HCT116 (cell line): ENCODE measurements around the gene NR6A1. TPM values are rescaled to one million over a fixed set of nuclear protein-coding genes. Genes with fewer than 3 reads are reported as not detected.
A peak's percentile ranks its signal among the peaks of the same experiment; 100 is the strongest.

Experiments
- ATAC-seq: fragments of 200-7000 bp; cut with Tn5 transposase; 2 replicates; pipeline ENCODE4 v1.9.1; 2020; ENCODE audit warnings: mild to moderate bottlenecking, moderate library complexity
- BruUV-seq: library from RNA; stranded (reverse); fragments of 400-500 nt; replicated peaks from 2 replicates; lab custom pipeline; 2021; lab: Mats Ljungman, UMichigan
- CTCF ChIA-PET: fragments of 300-600 bp; sonication (Branson Sonifier 250); formaldehyde crosslinking; loops from one replicate; lab custom pipeline; 2021; ENCODE audit warnings: antibody characterized with exemption; lab: Charles Lee
- POLR2A ChIA-PET: fragments of 300-600, 350-600 bp; sonication (Branson Sonifier 250); formaldehyde crosslinking; loops from one replicate; lab custom pipeline; 2021; ENCODE audit warnings: antibody characterized with exemption; lab: Charles Lee
- RAD21 ChIA-PET, 2 experiments: fragments of 300-600 bp; sonication (Branson Sonifier 250); formaldehyde crosslinking; loops; one replicate each; lab custom pipeline; 2023; ENCODE audit warnings: low total read pairs in 2 of 2; ENCODE audit not compliant: uncharacterized antibody in 2 of 2, unreplicated experiment in 2 of 2, low non-redundant PET in 1 of 2; lab: Charles Lee
- DNase-seq: peaks from one replicate; pipeline ENCODE4 v3.0.0-alpha.2; 2010; ENCODE audit warnings: low read depth, low spot score
- H2AFZ ChIP-seq: fragments of 200-600 bp; shearing (Covaris generic), sonication (generic); 2 replicates; pipeline ENCODE4 v1.6.1; 2017; ENCODE audit warnings: low read depth, mixed run types, mixed read lengths, antibody characterized with exemption, low read length; ENCODE audit not compliant: poor library complexity, severe bottlenecking
- H3K27ac ChIP-seq: 2 replicates; pipeline ENCODE4 v1.5.1; 2012; ENCODE audit warnings: low read depth, low read length
- H3K27me3 ChIP-seq: fragments of 200-600 bp; sonication (generic); 2 replicates; pipeline ENCODE4 v1.6.1; 2016; ENCODE audit warnings: mixed run types, low read length, mixed read lengths; ENCODE audit not compliant: insufficient read depth
- H3K36me3 ChIP-seq, 2 experiments: fragments of 200-500 bp in 1 of 2; fragments of 200-600 bp in 1 of 2; sonication (Bioruptor generic) in 1 of 2; sonication (generic) in 1 of 2; 2 replicates each; pipeline versions ENCODE4 v1.5.1 to v1.6.1; 2014 to 2016; ENCODE audit warnings: low read length in 2 of 2, inconsistent platforms in 1 of 2, mixed read lengths in 1 of 2, mixed run types in 1 of 2; ENCODE audit not compliant: insufficient read depth in 2 of 2, control insufficient read depth in 1 of 2
- H3K4me1 ChIP-seq, 2 experiments: fragments of 200-600 bp in 1 of 2; sonication (generic) in 1 of 2; 2 replicates each; pipeline versions ENCODE4 v1.5.1 to v1.6.1; 2012 to 2017; ENCODE audit warnings: low read length in 2 of 2, inconsistent platforms in 1 of 2, mild to moderate bottlenecking in 1 of 2, mixed read lengths in 1 of 2, mixed run types in 1 of 2, moderate library complexity in 1 of 2; ENCODE audit not compliant: insufficient read depth in 2 of 2, control insufficient read depth in 1 of 2
- H3K4me2 ChIP-seq: fragments of 200-600 bp; sonication (generic); 2 replicates; pipeline ENCODE4 v1.6.1; 2017; ENCODE audit warnings: mixed run types, low read length, mixed read lengths
- H3K4me3 ChIP-seq, 2 experiments: fragments of 200-600 bp in 1 of 2; sonication (generic) in 1 of 2; replicated peaks in 1 of 2; 2 replicates each; pipeline ENCODE4 v1.5.1; 2011 to 2016; ENCODE audit warnings: low read length in 2 of 2, control low read depth in 1 of 2, low read depth in 1 of 2, mild to moderate bottlenecking in 1 of 2, mixed read lengths in 1 of 2, mixed run types in 1 of 2
- H3K79me2 ChIP-seq: fragments of 200-600 bp; sonication (generic); 2 replicates; pipeline ENCODE4 v1.6.1; 2017; ENCODE audit warnings: mild to moderate bottlenecking, mixed run types, low read length, moderate library complexity, mixed read lengths; ENCODE audit not compliant: insufficient read depth
- H3K9ac ChIP-seq: fragments of 200-600 bp; sonication (generic); 2 replicates; pipeline ENCODE4 v1.6.1; 2016; ENCODE audit warnings: low read length, mixed read lengths
- H3K9me2 ChIP-seq: fragments of 200-600 bp; sonication (generic), shearing (Covaris generic); 2 replicates; pipeline ENCODE4 v1.6.1; 2017; ENCODE audit warnings: mixed run types, mild to moderate bottlenecking, moderate library complexity; ENCODE audit not compliant: insufficient read depth
- H3K9me3 ChIP-seq, 2 experiments: fragments of 200-500 bp in 1 of 2; fragments of 200-600 bp in 1 of 2; sonication (Bioruptor generic) in 1 of 2; sonication (generic) in 1 of 2; 2 replicates each; pipeline ENCODE4 v1.6.1; 2014 to 2017; ENCODE audit warnings: low read length in 2 of 2, mixed read lengths in 2 of 2, inconsistent platforms in 1 of 2, low read depth in 1 of 2, mild to moderate bottlenecking in 1 of 2, mixed run types in 1 of 2, moderate library complexity in 1 of 2; ENCODE audit not compliant: control insufficient read depth in 1 of 2, insufficient read depth in 1 of 2
- H4K20me1 ChIP-seq: fragments of 200-600 bp; sonication (generic), shearing (Covaris generic); 2 replicates; pipeline ENCODE4 v1.6.1; 2017; ENCODE audit warnings: mixed run types, mild to moderate bottlenecking, moderate library complexity; ENCODE audit not compliant: insufficient read depth
- EGR1 ChIP-seq: IDR thresholded peaks from 2 replicates; pipeline ENCODE4 v1.6.1; 2012; ENCODE audit warnings: low read depth
- POLR2AphosphoS5 ChIP-seq: IDR thresholded peaks from 2 replicates; pipeline ENCODE4 v1.6.1; 2011; ENCODE audit warnings: mild to moderate bottlenecking, low read depth, low read length, moderate library complexity
- YY1 ChIP-seq: IDR thresholded peaks from 2 replicates; pipeline ENCODE4 v1.6.1; 2011; ENCODE audit warnings: low read length, low read depth, moderate library complexity, mild to moderate bottlenecking; ENCODE audit not compliant: insufficient replicate concordance; ENCODE audit errors: extremely low read depth
- intact Hi-C: fragments of 100-400 bp; cut with micrococcal nuclease; formaldehyde crosslinking; loops from 2 replicates; pipeline ENCODE4 v1.10.0; 2022
- total RNA-seq: library from RNA; stranded (reverse); gene quantifications from one replicate; pipeline ENCODE4 v1.2.1, GENCODE V29; 2021; ENCODE audit not compliant: unreplicated experiment
- TF ChIP-seq, protein P1 (sequence below), 3 experiments: fragments of 200-600 bp in 1 of 3; sonication (generic) in 1 of 3; IDR thresholded peaks in 2 of 3; conservative IDR thresholded peaks in 1 of 3; 2 replicates each; pipeline ENCODE4 v1.5.1; 2012 to 2017; ENCODE audit warnings: low read depth in 2 of 3, low read length in 2 of 3, antibody characterized with exemption in 1 of 3, borderline replicate concordance in 1 of 3, control low read depth in 1 of 3, mild to moderate bottlenecking in 1 of 3, mixed read lengths in 1 of 3, mixed run types in 1 of 3, moderate library complexity in 1 of 3; ENCODE audit not compliant: insufficient read depth in 1 of 3

The NR6A1 gene
- total RNA-seq, 1 experiment from 2014 or later: 9.9 TPM

DNA sequence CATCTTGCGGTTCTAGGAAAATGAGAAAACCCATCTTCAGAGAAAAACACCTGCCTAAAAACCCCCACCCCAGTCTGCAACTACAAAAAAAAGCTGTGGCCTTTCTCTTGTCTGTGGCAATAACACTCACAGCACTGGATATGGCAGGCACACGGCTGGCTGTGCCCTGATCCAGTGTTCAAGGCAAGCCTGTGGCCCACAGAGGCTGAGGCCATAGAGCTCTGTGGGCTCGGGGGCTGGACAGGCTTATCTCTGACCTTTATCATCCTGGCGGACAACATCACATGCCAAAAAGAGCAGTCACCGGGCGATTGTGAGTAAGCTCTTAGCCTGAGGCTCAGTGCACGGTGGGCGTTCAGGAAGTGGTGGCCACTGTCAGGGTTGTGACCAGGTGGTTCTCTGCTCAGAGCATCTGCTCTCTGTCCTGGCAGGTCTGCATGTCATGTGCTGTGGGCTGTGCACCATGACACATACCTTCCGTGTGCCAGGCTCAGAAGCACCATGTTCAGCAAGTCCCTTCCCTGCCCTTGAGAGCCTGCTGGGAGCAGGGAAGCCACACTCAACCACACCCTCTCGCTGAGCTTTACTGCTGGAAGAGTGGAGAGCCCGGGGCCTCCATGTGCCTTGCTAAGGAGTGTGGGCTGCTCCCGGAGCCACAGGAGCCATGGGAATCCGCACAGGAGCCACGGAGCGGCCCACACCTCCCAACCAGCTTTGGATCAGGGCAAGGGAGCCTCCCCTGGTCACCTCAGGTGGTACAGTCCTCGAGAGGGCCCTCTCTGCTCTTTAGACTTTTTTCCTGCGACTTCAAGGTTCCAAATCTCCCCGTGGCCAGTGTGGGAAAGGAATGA lies 47.5 kb upstream of the NR6A1 start:
- Histone ChIP-seq H2AFZ (peak overlapping the region; percentile 37), H3K36me3 (no peaks in the 10 kb centered on the region), H3K4me2 (peak overlapping the region; percentile 65), H3K9ac (peak overlapping the region; percentile 58), H3K9me2 (no peaks in the 10 kb centered on the region), H3K9me3 (no peaks in the 10 kb centered on the region), H3K27me3 (no peaks in the 10 kb centered on the region), H3K79me2 (no peaks in the 10 kb centered on the region), H4K20me1 (no peaks in the 10 kb centered on the region), H3K4me1 (peaks cover 29 to 61% of the 10 kb centered on the region in 2 experiments), H3K4me3 (peak overlapping the region in 1 of 2 experiments; percentile 15; a peak in 1 of 4 replicates), H3K27ac (peak overlapping the region; percentile 69)
- DNase-seq (peak; percentile 82), ATAC-seq (peak; percentile 87)
- ChIA-PET RAD21 (interaction anchor here in 1 of 2 experiments (0.7 to 1.3 kb wide), 2 partner anchors 34 to 44 kb away, joined by 3 to 6 read pairs; partner anchors contain the start of gene WDR38), CTCF (interaction anchor here (1.0 to 2.6 kb wide), 5 partner anchors 23 to 202 kb away, joined by 3 to 13 read pairs (median 8); partner anchors contain the start of genes NR6A1 and WDR38), POLR2A (interaction anchor here (0.6 to 2.1 kb wide), 6 partner anchors 8 to 41 kb away, joined by 3 to 8 read pairs (median 4); partner anchors contain the start of gene OLFML2A)
- TF ChIP-seq EGR1 (no peak), POLR2AphosphoS5 (peak; percentile 63), YY1 (peak; percentile 4)
- TF ChIP-seq, protein P1, sequence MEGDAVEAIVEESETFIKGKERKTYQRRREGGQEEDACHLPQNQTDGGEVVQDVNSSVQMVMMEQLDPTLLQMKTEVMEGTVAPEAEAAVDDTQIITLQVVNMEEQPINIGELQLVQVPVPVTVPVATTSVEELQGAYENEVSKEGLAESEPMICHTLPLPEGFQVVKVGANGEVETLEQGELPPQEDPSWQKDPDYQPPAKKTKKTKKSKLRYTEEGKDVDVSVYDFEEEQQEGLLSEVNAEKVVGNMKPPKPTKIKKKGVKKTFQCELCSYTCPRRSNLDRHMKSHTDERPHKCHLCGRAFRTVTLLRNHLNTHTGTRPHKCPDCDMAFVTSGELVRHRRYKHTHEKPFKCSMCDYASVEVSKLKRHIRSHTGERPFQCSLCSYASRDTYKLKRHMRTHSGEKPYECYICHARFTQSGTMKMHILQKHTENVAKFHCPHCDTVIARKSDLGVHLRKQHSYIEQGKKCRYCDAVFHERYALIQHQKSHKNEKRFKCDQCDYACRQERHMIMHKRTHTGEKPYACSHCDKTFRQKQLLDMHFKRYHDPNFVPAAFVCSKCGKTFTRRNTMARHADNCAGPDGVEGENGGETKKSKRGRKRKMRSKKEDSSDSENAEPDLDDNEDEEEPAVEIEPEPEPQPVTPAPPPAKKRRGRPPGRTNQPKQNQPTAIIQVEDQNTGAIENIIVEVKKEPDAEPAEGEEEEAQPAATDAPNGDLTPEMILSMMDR (IDR thresholded peaks at IDR 0.05 in 2 of 3, conservative IDR thresholded peaks at IDR 0.05 in 1 of 3; ENCODE audit: borderline replicate concordance in 1 of 3, insufficient read depth in 1 of 3, low read depth in 2 of 3, low read length in 2 of 3): peak in 1 of 3 experiments; percentile 24; a peak in 2 of 6 replicates
- intact Hi-C loops: loop anchor here (5.0 kb wide), 1 partner anchor 41 kb away; the partner anchor contains the start of gene OLFML2A
- BruUV-seq: no TSS peak
